ENCODE results near the gene PEX5. TPM values are rescaled to one million over a fixed set of nuclear protein-coding genes. Genes with fewer than 3 reads are reported as not detected.

The PEX5 gene
- total and polyA plus RNA-seq, 2 of the 8 experiments (the other 6 are each of a cell fraction or from before 2014, with no cell fraction given), result 16.8 to 50.5 TPM

- TF ChIP-seq, protein P1, sequence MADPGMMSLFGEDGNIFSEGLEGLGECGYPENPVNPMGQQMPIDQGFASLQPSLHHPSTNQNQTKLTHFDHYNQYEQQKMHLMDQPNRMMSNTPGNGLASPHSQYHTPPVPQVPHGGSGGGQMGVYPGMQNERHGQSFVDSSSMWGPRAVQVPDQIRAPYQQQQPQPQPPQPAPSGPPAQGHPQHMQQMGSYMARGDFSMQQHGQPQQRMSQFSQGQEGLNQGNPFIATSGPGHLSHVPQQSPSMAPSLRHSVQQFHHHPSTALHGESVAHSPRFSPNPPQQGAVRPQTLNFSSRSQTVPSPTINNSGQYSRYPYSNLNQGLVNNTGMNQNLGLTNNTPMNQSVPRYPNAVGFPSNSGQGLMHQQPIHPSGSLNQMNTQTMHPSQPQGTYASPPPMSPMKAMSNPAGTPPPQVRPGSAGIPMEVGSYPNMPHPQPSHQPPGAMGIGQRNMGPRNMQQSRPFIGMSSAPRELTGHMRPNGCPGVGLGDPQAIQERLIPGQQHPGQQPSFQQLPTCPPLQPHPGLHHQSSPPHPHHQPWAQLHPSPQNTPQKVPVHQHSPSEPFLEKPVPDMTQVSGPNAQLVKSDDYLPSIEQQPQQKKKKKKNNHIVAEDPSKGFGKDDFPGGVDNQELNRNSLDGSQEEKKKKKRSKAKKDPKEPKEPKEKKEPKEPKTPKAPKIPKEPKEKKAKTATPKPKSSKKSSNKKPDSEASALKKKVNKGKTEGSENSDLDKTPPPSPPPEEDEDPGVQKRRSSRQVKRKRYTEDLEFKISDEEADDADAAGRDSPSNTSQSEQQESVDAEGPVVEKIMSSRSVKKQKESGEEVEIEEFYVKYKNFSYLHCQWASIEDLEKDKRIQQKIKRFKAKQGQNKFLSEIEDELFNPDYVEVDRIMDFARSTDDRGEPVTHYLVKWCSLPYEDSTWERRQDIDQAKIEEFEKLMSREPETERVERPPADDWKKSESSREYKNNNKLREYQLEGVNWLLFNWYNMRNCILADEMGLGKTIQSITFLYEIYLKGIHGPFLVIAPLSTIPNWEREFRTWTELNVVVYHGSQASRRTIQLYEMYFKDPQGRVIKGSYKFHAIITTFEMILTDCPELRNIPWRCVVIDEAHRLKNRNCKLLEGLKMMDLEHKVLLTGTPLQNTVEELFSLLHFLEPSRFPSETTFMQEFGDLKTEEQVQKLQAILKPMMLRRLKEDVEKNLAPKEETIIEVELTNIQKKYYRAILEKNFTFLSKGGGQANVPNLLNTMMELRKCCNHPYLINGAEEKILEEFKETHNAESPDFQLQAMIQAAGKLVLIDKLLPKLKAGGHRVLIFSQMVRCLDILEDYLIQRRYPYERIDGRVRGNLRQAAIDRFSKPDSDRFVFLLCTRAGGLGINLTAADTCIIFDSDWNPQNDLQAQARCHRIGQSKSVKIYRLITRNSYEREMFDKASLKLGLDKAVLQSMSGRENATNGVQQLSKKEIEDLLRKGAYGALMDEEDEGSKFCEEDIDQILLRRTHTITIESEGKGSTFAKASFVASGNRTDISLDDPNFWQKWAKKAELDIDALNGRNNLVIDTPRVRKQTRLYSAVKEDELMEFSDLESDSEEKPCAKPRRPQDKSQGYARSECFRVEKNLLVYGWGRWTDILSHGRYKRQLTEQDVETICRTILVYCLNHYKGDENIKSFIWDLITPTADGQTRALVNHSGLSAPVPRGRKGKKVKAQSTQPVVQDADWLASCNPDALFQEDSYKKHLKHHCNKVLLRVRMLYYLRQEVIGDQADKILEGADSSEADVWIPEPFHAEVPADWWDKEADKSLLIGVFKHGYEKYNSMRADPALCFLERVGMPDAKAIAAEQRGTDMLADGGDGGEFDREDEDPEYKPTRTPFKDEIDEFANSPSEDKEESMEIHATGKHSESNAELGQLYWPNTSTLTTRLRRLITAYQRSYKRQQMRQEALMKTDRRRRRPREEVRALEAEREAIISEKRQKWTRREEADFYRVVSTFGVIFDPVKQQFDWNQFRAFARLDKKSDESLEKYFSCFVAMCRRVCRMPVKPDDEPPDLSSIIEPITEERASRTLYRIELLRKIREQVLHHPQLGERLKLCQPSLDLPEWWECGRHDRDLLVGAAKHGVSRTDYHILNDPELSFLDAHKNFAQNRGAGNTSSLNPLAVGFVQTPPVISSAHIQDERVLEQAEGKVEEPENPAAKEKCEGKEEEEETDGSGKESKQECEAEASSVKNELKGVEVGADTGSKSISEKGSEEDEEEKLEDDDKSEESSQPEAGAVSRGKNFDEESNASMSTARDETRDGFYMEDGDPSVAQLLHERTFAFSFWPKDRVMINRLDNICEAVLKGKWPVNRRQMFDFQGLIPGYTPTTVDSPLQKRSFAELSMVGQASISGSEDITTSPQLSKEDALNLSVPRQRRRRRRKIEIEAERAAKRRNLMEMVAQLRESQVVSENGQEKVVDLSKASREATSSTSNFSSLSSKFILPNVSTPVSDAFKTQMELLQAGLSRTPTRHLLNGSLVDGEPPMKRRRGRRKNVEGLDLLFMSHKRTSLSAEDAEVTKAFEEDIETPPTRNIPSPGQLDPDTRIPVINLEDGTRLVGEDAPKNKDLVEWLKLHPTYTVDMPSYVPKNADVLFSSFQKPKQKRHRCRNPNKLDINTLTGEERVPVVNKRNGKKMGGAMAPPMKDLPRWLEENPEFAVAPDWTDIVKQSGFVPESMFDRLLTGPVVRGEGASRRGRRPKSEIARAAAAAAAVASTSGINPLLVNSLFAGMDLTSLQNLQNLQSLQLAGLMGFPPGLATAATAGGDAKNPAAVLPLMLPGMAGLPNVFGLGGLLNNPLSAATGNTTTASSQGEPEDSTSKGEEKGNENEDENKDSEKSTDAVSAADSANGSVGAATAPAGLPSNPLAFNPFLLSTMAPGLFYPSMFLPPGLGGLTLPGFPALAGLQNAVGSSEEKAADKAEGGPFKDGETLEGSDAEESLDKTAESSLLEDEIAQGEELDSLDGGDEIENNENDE (IDR thresholded peaks at IDR 0.05; ENCODE audit: insufficient replicate concordance, low read length), result no peak
- TF ChIP-seq POU5F1 (IDR thresholded peaks at IDR 0.05; ENCODE audit: low read depth, low read length) (no peak), CHD2 (IDR thresholded peaks at IDR 0.05; ENCODE audit: low read length) (no peak)
Observed at GRCh38 chr12:7259060-7259459, 69.6 kb downstream of the PEX5 start (continued).
